Measurements from ENCODE around the gene KIAA1671.

Gene KIAA1671

DNA sequence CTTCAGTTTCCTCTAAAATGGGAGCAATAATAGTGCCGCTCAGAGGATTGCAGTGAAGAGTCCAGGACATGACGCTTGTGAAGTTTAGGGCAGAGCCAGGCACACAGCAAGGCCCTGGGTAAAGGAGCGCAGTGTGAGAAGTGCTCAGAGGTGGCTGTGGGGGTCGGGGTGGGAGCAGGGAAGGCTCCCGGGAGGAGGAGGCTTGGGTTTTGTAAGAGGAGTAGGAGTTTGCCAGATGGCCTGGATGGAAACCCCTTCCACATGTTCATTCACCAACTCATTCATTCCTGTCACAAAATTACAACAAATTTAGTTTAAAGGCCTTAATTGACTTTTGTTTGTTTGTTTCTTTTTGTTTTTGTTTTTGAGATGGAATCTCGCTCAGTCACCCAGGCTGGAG, 283.9 kb downstream of the KIAA1671 start:
- TF ChIP-seq TAF1 (IDR thresholded peaks at IDR 0.05; ENCODE audit: borderline replicate concordance, insufficient read depth, low read length), result no peak
- TF ChIP-seq SIN3A (IDR thresholded peaks at IDR 0.05; ENCODE audit: borderline replicate concordance, insufficient read depth, low read length), result no peak
- TF ChIP-seq POLR2AphosphoS5 (IDR thresholded peaks at IDR 0.05; ENCODE audit: low read depth, low read length), result no peak
- TF ChIP-seq, protein P1, sequence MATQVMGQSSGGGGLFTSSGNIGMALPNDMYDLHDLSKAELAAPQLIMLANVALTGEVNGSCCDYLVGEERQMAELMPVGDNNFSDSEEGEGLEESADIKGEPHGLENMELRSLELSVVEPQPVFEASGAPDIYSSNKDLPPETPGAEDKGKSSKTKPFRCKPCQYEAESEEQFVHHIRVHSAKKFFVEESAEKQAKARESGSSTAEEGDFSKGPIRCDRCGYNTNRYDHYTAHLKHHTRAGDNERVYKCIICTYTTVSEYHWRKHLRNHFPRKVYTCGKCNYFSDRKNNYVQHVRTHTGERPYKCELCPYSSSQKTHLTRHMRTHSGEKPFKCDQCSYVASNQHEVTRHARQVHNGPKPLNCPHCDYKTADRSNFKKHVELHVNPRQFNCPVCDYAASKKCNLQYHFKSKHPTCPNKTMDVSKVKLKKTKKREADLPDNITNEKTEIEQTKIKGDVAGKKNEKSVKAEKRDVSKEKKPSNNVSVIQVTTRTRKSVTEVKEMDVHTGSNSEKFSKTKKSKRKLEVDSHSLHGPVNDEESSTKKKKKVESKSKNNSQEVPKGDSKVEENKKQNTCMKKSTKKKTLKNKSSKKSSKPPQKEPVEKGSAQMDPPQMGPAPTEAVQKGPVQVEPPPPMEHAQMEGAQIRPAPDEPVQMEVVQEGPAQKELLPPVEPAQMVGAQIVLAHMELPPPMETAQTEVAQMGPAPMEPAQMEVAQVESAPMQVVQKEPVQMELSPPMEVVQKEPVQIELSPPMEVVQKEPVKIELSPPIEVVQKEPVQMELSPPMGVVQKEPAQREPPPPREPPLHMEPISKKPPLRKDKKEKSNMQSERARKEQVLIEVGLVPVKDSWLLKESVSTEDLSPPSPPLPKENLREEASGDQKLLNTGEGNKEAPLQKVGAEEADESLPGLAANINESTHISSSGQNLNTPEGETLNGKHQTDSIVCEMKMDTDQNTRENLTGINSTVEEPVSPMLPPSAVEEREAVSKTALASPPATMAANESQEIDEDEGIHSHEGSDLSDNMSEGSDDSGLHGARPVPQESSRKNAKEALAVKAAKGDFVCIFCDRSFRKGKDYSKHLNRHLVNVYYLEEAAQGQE (IDR thresholded peaks at IDR 0.05; ENCODE audit: insufficient read depth in 1 of 2, low read depth in 2 of 2, low read length in 2 of 2), result no peak
- TF ChIP-seq FOXP2 (optimal IDR thresholded peaks at IDR 0.05; ENCODE audit: borderline replicate concordance, extremely low read depth, extremely low read length, insufficient read depth), result no peak

DNA sequence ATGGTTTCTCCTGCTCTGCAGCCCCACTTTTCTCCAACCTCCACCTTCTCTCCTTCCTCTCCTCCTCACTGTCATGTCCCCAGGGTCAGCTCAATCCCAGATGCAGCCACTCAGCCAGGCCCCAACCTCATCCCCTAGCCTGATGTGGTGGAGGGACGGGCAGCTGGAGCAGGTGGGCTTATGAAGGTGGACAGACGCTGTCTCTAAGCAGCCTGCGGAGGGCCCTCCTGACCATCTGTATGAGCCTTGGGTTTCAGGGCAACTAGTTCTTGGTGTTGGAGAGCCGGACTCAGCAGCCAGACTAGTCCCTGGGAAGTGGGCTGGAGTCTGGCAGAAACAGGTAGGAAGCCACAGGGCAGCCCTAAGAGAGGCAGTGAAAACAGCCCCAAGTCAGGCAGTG, 285.0 kb downstream of the KIAA1671 start:
- TF ChIP-seq POLR2AphosphoS5 (IDR thresholded peaks at IDR 0.05; ENCODE audit: low read depth, low read length) (no peak), TAF1 (IDR thresholded peaks at IDR 0.05; ENCODE audit: borderline replicate concordance, insufficient read depth, low read length) (no peak), SIN3A (IDR thresholded peaks at IDR 0.05; ENCODE audit: borderline replicate concordance, insufficient read depth, low read length) (no peak), FOXP2 (optimal IDR thresholded peaks at IDR 0.05; ENCODE audit: borderline replicate concordance, extremely low read depth, extremely low read length, insufficient read depth) (no peak)
- TF ChIP-seq, protein P1 (IDR thresholded peaks at IDR 0.05; ENCODE audit: insufficient read depth in 1 of 2, low read depth in 2 of 2, low read length in 2 of 2), result no peak

Data from PFSK-1 (cell line).